Activated CD4-positive, CD25-positive, alpha-beta regulatory T cell treated with anti-CD3 and anti-CD28 coated beads, Interleukin-2, amount 50 U/mL, for 72 hours (primary cell): ENCODE results near the gene ANKMY1.

Experiments used
- DNase-seq: peaks from one replicate; pipeline ENCODE4 v3.0.0; 2021

Gene ANKMY1

GRCh38 chr2:240456447-240457222 is 101.2 kb downstream of the ANKMY1 start:
- DNase-seq, result no peak

GRCh38 chr2:240455647-240456446 is 101.9 kb downstream of the ANKMY1 start:
- no peak for DNase-seq

DNA sequence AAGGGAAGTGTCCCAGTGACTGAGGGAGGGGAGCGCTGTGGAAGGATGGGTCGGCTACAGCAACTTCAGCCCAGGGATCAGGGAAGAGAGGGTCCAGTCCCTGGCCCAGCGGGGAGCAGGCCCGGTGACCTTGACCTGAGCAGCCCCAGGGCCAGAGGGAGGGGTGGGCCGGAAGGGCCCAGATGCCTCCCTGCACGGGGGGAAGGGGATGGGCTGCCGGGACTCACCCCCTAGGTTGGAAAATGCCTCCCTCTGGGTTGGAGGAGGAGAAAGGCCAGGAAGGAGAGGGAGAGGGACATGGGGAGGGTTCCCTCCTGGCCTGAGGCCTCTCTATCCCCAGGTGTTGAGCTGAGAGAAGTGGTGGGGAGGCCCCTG is 102.5 kb downstream of the ANKMY1 start:
- DNase-seq, result no peak

DNA sequence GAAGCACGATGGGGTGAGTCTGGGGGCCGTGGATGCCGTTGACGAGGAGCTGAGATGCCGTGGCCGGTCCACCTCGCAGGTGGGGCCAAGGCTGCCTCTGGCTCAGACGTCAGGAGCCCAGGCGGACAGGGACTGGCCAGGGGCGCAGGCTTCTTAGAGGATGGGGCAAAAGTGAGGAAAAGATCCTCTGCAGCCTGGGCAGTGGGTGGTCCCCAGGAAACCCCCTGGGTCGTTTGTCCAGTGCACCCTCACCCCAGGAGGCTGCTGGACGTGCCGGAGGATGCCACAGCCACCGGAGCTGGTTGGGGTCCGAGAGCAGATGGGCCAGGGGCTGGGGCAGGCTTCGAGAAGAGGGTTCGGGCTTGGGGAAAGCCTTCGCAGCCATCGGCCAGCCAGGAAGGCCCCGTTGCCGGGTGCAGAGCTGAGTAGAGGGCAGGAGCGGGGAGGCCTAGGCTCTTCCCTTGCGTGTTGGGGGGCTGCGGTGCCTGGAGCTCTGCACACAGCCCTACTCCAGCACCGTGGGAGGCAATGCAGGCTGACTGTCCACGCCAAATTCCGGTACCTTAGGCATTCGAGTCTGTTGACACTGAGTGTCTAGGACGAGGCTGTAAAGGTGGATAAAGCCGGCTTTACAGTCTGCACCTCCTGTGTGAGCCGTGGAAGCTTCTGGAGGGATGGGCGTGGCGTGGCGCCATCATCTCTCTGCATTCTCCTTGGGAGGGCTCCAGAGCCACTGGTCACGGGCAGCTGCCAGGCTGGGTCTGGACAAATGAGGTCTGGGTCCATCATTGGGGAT is 103.5 kb downstream of the ANKMY1 start:
- DNase-seq, result no peak

- DNase-seq, result no peak
Measured at GRCh38 chr2:240453461-240454105, 104.2 kb downstream of the ANKMY1 start.

GRCh38 chr2:240452462-240453256 is 105.1 kb downstream of the ANKMY1 start:
- no peak for DNase-seq

- no peak for DNase-seq
Measured at GRCh38 chr2:240451791-240452461, 105.9 kb downstream of the ANKMY1 start.

- no peak for DNase-seq
Measured at GRCh38 chr2:240451108-240451611, 106.6 kb downstream of the ANKMY1 start.

GRCh38 chr2:240450532-240451107 is 107.2 kb downstream of the ANKMY1 start:
- no peak for DNase-seq

DNA sequence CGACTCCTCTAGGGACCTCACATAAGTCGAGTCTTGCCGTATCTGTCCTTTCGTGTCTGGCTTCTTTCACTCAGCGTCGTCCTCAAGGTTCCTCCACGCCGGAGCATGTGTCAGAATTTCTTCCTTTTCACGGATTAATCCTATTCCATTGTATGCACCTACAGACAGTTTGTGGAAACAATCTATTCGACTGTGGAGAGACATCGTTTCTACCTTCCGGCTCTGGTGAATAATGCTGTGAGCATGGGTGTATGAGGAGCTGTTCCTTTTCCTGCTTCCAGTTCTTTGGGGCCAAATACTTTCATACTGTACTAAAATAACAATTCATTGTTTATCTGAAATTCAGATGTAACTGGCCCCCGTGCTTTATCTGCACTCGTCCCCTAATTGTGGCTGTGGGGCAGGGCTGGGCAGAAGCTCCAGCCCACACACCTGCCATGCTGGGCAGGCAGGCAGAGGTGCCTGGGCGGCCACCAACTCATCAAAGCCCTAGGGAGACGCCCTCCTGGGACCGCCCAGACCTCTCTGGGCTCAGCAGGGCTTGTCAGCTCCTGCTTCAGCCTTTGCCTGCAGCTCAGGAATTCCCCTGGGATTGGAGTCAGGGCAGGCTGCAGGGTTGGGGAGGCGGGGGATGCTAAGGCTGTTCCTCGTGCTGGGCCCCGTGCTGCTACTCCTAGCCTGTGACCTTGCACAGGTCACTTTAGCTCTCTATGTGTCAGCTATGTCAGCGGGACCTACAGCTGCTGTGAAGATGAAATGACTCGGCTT is 107.8 kb downstream of the ANKMY1 start:
- DNase-seq, result no peak

DNA sequence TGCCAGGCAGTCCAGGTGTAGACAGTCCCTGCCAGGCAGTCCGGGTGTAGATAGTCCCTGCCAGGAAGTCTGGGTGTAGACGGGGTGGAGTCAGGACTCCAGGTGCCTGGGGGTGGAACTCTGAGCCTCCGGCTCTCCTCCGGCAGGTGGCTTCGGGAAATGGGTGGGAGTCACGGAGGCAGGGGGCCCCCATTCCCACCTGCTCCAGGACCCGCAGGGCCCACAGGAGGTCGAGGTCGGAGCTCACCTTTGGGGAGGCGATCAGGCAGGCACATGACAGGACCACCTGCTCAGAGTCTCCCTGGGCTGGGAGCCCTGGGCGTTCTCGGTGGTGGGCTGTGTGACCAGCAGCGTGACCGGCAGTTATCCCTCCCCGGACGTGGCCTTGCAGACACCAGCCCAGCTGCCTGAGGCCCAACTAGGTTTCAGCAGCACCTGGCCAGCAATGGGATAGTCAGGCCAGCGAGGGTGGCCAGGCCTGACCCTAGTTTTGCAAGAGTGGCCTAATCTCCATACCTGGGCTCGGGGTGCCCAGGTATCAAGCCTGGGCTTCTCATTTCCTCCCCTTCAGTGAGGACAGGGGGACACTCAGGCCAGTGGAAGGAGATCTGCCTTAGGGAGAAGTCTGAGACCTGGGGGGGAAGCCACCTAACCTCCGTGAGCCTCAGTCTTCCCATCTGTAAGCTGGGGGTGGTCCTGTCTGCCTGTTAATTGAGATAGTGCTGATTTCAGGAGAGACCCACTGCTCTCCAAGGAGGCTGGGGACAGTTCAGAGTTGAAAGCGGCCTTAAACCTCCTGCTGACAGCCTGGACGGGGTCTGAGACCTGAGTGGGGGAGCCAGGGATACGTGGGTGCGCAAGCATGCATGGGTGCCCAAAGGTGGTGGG is 109.2 kb downstream of the ANKMY1 start:
- DNase-seq, result no peak

DNA sequence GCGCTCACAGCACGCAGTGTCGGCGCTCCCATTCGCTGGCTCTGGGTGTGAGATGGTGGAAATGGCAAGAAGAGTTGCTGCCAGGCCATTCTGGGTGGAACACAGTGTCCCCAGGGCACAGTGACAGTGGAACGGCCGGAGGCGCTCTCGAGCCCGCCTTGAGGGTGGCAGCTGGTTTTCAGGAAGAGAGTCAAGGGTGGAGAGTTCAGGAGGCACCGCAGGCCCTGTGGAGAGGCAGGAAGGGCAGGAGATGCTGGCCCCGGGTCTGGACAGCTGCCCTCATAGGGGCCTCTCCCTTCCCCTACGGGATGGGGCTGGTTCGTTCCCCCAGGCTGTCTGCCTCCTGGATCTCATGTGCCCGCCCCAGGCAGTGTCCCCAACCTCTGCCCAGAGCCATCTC is 109.9 kb downstream of the ANKMY1 start:
- no peak for DNase-seq

DNA sequence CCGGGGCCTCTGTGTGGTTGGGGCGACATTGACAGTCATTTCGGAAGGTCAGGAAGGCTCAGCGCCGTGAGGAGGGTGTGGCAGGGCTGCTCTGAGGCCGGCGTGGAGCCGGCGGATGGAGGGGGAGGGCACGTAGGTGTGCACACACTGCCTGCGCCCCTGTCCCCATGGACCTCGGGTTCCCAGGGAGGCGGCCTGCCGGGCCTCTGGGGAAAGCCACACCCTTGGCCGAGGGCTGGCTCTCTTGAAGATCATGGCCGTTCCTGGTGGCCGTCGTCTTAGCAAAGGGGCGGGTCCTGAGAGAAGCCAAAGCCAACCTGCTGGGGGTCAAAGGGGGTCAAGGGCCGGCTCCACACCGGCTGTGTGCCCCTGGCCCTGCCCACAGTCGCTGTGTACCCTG is 110.5 kb downstream of the ANKMY1 start:
- no peak for DNase-seq

DNA sequence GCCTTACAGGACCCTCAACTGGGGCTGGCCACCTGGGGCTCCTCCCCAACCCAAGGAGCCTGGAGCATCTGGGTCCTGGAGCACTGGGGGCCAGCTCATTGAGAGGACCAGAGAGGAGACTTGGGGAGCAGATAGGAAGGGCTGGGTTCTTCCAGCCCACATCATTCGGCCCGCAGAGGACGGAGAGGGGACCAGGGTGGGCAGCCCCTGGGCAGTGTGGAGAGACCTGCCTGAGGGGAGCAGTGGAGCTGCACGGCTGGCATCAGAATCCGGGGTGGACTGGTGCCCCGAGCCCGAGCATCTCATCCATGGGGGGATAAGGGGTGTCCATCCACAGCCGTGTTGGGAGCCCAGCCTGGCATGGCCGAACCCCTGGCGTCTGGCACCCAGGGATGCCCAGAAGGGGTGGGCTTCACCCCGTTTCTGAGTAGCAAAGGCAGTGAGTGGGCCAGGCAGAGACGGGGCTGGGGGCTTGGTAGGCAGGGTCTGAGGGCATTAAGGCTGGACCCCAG is 111.1 kb downstream of the ANKMY1 start:
- no peak for DNase-seq

DNA sequence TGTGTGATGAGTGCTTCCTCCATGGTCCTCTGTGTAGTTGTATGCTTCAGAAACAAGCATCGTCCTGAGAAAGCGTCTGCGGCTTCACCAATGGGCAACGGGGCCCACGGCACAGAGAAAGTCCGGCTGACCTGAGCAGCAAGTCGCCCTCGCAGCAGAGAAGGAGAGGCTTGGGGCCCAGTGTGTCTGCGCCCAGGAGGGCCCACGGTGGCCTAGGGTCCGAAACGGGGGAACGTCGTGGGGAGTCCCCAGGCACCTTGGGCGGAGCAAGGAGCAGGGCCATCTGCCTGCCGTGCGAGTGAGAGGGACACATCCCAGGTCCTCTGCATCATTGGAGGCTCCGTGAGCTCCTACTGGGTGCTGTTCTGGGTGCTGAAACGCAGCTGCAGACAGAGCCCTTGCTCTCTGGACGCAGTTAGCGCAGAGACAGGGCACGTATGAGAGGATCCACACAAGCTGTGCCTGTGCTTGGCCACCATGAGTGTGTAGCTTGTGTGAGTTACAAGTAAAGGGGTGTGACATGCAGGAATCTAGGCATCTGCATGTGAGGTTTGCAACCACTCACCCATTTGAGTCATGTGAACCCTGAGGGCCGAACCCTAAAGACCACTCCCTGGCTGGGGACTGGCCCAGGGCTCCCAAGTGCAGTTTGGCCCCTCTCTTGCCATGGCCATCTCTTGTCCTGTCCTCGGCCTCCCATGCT is 111.7 kb downstream of the ANKMY1 start:
- no peak for DNase-seq

- DNase-seq, result no peak
Measured at GRCh38 chr2:240444464-240444863, 113.3 kb downstream of the ANKMY1 start.

DNA sequence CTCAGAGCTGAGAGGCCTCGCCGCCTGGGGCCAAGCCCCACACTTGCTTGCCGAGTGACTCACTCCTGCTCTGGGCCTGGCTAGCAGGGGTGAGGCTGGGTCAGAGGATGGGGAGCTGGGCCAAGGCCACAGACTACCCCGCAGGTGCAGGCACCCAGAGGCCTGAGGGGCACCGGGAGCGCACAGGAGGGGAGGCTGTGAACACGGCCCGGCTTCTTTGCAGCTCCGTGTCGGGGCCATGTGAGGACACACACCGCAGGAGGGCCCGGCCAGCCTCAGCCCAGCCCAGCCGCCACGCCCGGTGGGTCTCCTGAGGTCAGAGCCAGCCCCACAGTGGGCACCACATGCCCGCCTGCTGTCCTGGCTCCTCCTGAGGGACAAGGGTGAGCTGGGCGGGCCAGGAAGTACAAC is 113.9 kb downstream of the ANKMY1 start:
- DNase-seq, result no peak
